ENCODE measurements around the gene ITGAL. TPM values are rescaled to one million over a fixed set of nuclear protein-coding genes. Genes with fewer than 3 reads are reported as not detected.

Gene ITGAL
- total RNA-seq, 2 donors from 2014 or later = 2.0 to 2.6 TPM

GRCh38 chr16:30434852-30435251 lies 37.7 kb upstream of the ITGAL start:
- no peaks in the 10 kb centered on the region for H3K27me3 ChIP-seq
- no peaks in the 10 kb centered on the region for H3K9me3 ChIP-seq
- H3K36me3 ChIP-seq = no peaks in the 10 kb centered on the region
- TF ChIP-seq CTCF (IDR thresholded peaks at IDR 0.05) = no peak
- no peak overlapping the region for H3K27ac ChIP-seq
- no peak overlapping the region for H3K4me3 ChIP-seq
- no peak for DNase-seq (ENCODE audit: low spot score)
- peaks cover 0 to 6% of the 10 kb centered on the region in 2 donors for H3K4me1 ChIP-seq

DNA sequence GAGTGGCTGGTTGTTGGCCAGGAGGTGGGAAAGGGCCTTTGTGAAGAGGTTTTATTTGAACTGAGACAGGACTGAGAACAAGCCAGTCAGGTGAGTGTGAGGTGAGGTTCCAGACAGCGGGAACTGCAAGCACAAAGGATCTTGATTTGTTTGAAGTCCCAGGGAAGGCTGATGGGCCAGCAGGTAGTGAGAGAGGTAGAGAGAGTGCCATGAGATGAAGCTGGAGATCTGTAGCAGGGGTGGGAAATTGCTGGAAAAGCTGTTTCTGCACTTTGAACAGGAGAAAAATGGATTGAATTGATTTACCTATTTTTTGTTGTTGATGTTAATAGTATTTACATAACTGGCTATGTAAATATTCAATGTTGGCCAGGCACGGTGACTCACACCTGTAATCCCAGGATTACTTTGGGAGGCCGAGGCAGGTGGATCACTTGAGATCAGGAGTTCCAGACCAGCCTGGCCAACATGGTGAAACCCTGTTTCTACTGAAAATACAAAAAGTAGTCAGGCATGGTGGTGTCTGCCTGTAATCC lies 35.0 kb upstream of the ITGAL start:
- no peak overlapping the region for H3K27ac ChIP-seq
- H3K36me3 ChIP-seq = no peaks in the 10 kb centered on the region
- no peak for TF ChIP-seq CTCF (IDR thresholded peaks at IDR 0.05)
- no peaks in the 10 kb centered on the region for H3K27me3 ChIP-seq
- DNase-seq (ENCODE audit: low spot score) = no peak
- no peaks in the 10 kb centered on the region for H3K9me3 ChIP-seq
- no peak overlapping the region for H3K4me3 ChIP-seq
- H3K4me1 ChIP-seq = no peaks in the 10 kb centered on the region

- H3K9me3 ChIP-seq = no peaks in the 10 kb centered on the region
- no peak for TF ChIP-seq CTCF (IDR thresholded peaks at IDR 0.05)
- no peak overlapping the region for H3K4me3 ChIP-seq
- no peaks in the 10 kb centered on the region for H3K4me1 ChIP-seq
- H3K27ac ChIP-seq = no peak overlapping the region
- H3K36me3 ChIP-seq = peaks cover 8% of the 10 kb centered on the region
- H3K27me3 ChIP-seq = no peaks in the 10 kb centered on the region
- DNase-seq (ENCODE audit: low spot score) = no peak
Observed at GRCh38 chr16:30438835-30439234, 33.7 kb upstream of the ITGAL start.

- Histone ChIP-seq H3K4me3 (no peak overlapping the region), H3K4me1 (peaks cover 0 to 9% of the 10 kb centered on the region in 2 donors), H3K9me3 (no peaks in the 10 kb centered on the region), H3K27ac (no peak overlapping the region), H3K36me3 (peaks cover 15% of the 10 kb centered on the region), H3K27me3 (no peaks in the 10 kb centered on the region)
- DNase-seq (ENCODE audit: low spot score) = no peak
- TF ChIP-seq CTCF (IDR thresholded peaks at IDR 0.05) = no peak
Observed at GRCh38 chr16:30439720-30440348, 32.7 kb upstream of the ITGAL start.

DNA sequence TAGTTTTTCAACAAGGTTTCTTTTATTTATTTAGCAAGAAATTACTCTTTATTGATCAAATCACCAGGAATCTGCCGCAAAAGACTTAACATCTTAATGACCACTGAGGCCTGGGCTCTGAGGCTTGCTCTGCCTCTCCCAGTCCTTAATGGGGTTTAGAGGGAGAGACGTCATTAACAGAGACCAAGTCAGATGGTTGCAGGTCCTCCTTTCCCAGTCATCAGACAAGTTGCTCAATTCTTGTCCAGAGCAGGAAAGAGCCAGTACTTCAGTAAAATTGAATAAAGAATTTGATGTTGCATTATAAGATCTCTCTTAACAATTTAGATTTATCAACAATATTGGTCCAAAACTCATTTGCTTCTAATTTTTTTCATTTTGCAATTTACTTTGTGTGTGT lies 28.9 kb upstream of the ITGAL start:
- Histone ChIP-seq H3K9me3 (no peaks in the 10 kb centered on the region), H3K4me1 (peaks cover 0 to 18% of the 10 kb centered on the region in 2 donors), H3K4me3 (no peak overlapping the region), H3K36me3 (peaks cover 15% of the 10 kb centered on the region), H3K27ac (no peak overlapping the region), H3K27me3 (no peaks in the 10 kb centered on the region)
- TF ChIP-seq CTCF (IDR thresholded peaks at IDR 0.05) = no peak
- DNase-seq (ENCODE audit: low spot score) = no peak
